Hepatocyte (in vitro differentiated cells): Measurements from ENCODE around the gene POFUT2.

Source experiments
- CTCF ChIP-seq: fragments of 200-600 bp; sonication (generic); IDR thresholded peaks from 2 replicates; pipeline ENCODE4 v1.5.1; 2016; ENCODE audit warnings: antibody characterized with exemption, mild to moderate bottlenecking; ENCODE audit not compliant: poor library complexity
- EZH2 ChIP-seq: fragments of 200-600 bp; sonication (generic); IDR thresholded peaks from 2 replicates; pipeline ENCODE4 v1.6.1; 2016; ENCODE audit warnings: antibody characterized with exemption, mild to moderate bottlenecking, borderline replicate concordance

GRCh38 chr21:45303751-45304475 is 16.2 kb upstream of the POFUT2 start:
- TF ChIP-seq CTCF = no peak
- no peak for TF ChIP-seq EZH2
